HCT116 (cell line): ENCODE results near the gene FANCG. TPM values are rescaled to one million over a fixed set of nuclear protein-coding genes. Genes with fewer than 3 reads are reported as not detected.

ENCODE experiments used
- ATAC-seq: fragments of 200-7000 bp; cut with Tn5 transposase; 2 replicates; pipeline ENCODE4 v1.9.1; 2020; ENCODE audit warnings: mild to moderate bottlenecking, moderate library complexity
- BruUV-seq: library from RNA; stranded (reverse); fragments of 400-500 nt; replicated peaks from 2 replicates; lab custom pipeline; 2021; lab: Mats Ljungman, UMichigan
- CTCF ChIA-PET: fragments of 300-600 bp; sonication (Branson Sonifier 250); formaldehyde crosslinking; loops from one replicate; lab custom pipeline; 2021; ENCODE audit warnings: antibody characterized with exemption; lab: Charles Lee
- POLR2A ChIA-PET: fragments of 300-600, 350-600 bp; sonication (Branson Sonifier 250); formaldehyde crosslinking; loops from one replicate; lab custom pipeline; 2021; ENCODE audit warnings: antibody characterized with exemption; lab: Charles Lee
- RAD21 ChIA-PET, 2 experiments: fragments of 300-600 bp; sonication (Branson Sonifier 250); formaldehyde crosslinking; loops; one replicate each; lab custom pipeline; 2023; ENCODE audit warnings: low total read pairs in 2 of 2; ENCODE audit not compliant: uncharacterized antibody in 2 of 2, unreplicated experiment in 2 of 2, low non-redundant PET in 1 of 2; lab: Charles Lee
- DNase-seq: peaks from one replicate; pipeline ENCODE4 v3.0.0-alpha.2; 2010; ENCODE audit warnings: low read depth, low spot score
- H2AFZ ChIP-seq: fragments of 200-600 bp; shearing (Covaris generic), sonication (generic); 2 replicates; pipeline ENCODE4 v1.6.1; 2017; ENCODE audit warnings: low read depth, mixed run types, mixed read lengths, antibody characterized with exemption, low read length; ENCODE audit not compliant: poor library complexity, severe bottlenecking
- H3K27ac ChIP-seq: 2 replicates; pipeline ENCODE4 v1.5.1; 2012; ENCODE audit warnings: low read depth, low read length
- H3K27me3 ChIP-seq: fragments of 200-600 bp; sonication (generic); 2 replicates; pipeline ENCODE4 v1.6.1; 2016; ENCODE audit warnings: mixed run types, low read length, mixed read lengths; ENCODE audit not compliant: insufficient read depth
- H3K36me3 ChIP-seq, 2 experiments: fragments of 200-500 bp in 1 of 2; fragments of 200-600 bp in 1 of 2; sonication (Bioruptor generic) in 1 of 2; sonication (generic) in 1 of 2; 2 replicates each; pipeline versions ENCODE4 v1.5.1 to v1.6.1; 2014 to 2016; ENCODE audit warnings: low read length in 2 of 2, inconsistent platforms in 1 of 2, mixed read lengths in 1 of 2, mixed run types in 1 of 2; ENCODE audit not compliant: insufficient read depth in 2 of 2, control insufficient read depth in 1 of 2
- H3K4me1 ChIP-seq, 2 experiments: fragments of 200-600 bp in 1 of 2; sonication (generic) in 1 of 2; 2 replicates each; pipeline versions ENCODE4 v1.5.1 to v1.6.1; 2012 to 2017; ENCODE audit warnings: low read length in 2 of 2, inconsistent platforms in 1 of 2, mild to moderate bottlenecking in 1 of 2, mixed read lengths in 1 of 2, mixed run types in 1 of 2, moderate library complexity in 1 of 2; ENCODE audit not compliant: insufficient read depth in 2 of 2, control insufficient read depth in 1 of 2
- H3K4me2 ChIP-seq: fragments of 200-600 bp; sonication (generic); 2 replicates; pipeline ENCODE4 v1.6.1; 2017; ENCODE audit warnings: mixed run types, low read length, mixed read lengths
- H3K4me3 ChIP-seq, 2 experiments: fragments of 200-600 bp in 1 of 2; sonication (generic) in 1 of 2; replicated peaks in 1 of 2; 2 replicates each; pipeline ENCODE4 v1.5.1; 2011 to 2016; ENCODE audit warnings: low read length in 2 of 2, control low read depth in 1 of 2, low read depth in 1 of 2, mild to moderate bottlenecking in 1 of 2, mixed read lengths in 1 of 2, mixed run types in 1 of 2
- H3K79me2 ChIP-seq: fragments of 200-600 bp; sonication (generic); 2 replicates; pipeline ENCODE4 v1.6.1; 2017; ENCODE audit warnings: mild to moderate bottlenecking, mixed run types, low read length, moderate library complexity, mixed read lengths; ENCODE audit not compliant: insufficient read depth
- H3K9ac ChIP-seq: fragments of 200-600 bp; sonication (generic); 2 replicates; pipeline ENCODE4 v1.6.1; 2016; ENCODE audit warnings: low read length, mixed read lengths
- H3K9me2 ChIP-seq: fragments of 200-600 bp; sonication (generic), shearing (Covaris generic); 2 replicates; pipeline ENCODE4 v1.6.1; 2017; ENCODE audit warnings: mixed run types, mild to moderate bottlenecking, moderate library complexity; ENCODE audit not compliant: insufficient read depth
- H3K9me3 ChIP-seq, 2 experiments: fragments of 200-500 bp in 1 of 2; fragments of 200-600 bp in 1 of 2; sonication (Bioruptor generic) in 1 of 2; sonication (generic) in 1 of 2; 2 replicates each; pipeline ENCODE4 v1.6.1; 2014 to 2017; ENCODE audit warnings: low read length in 2 of 2, mixed read lengths in 2 of 2, inconsistent platforms in 1 of 2, low read depth in 1 of 2, mild to moderate bottlenecking in 1 of 2, mixed run types in 1 of 2, moderate library complexity in 1 of 2; ENCODE audit not compliant: control insufficient read depth in 1 of 2, insufficient read depth in 1 of 2
- H4K20me1 ChIP-seq: fragments of 200-600 bp; sonication (generic), shearing (Covaris generic); 2 replicates; pipeline ENCODE4 v1.6.1; 2017; ENCODE audit warnings: mixed run types, mild to moderate bottlenecking, moderate library complexity; ENCODE audit not compliant: insufficient read depth
- ATF3 ChIP-seq: IDR thresholded peaks from 2 replicates; pipeline ENCODE4 v1.6.1; 2012
- CTCF ChIP-seq, 3 experiments: fragments of 200-600 bp in 1 of 3; sonication (generic) in 1 of 3; IDR thresholded peaks in 2 of 3; conservative IDR thresholded peaks in 1 of 3; 2 replicates each; pipeline ENCODE4 v1.5.1; 2012 to 2017; ENCODE audit warnings: low read depth in 2 of 3, low read length in 2 of 3, antibody characterized with exemption in 1 of 3, borderline replicate concordance in 1 of 3, control low read depth in 1 of 3, mild to moderate bottlenecking in 1 of 3, mixed read lengths in 1 of 3, mixed run types in 1 of 3, moderate library complexity in 1 of 3; ENCODE audit not compliant: insufficient read depth in 1 of 3
- ELF1 ChIP-seq: IDR thresholded peaks from 2 replicates; pipeline ENCODE4 v1.6.1; 2012; ENCODE audit warnings: low read depth, borderline replicate concordance
- EZH2 ChIP-seq: fragments of 200-600 bp; sonication (generic); IDR thresholded peaks from 2 replicates; pipeline ENCODE4 v1.6.1; 2017; ENCODE audit warnings: antibody characterized with exemption, mixed run types
- JUND ChIP-seq: IDR thresholded peaks from 2 replicates; pipeline ENCODE4 v1.6.1; 2012
- POLR2A ChIP-seq: IDR thresholded peaks from 2 replicates; pipeline ENCODE4 v1.7.0; 2011; ENCODE audit warnings: borderline replicate concordance; ENCODE audit not compliant: insufficient read depth, insufficient read length; ENCODE audit errors: extremely low read depth
- POLR2AphosphoS5 ChIP-seq: IDR thresholded peaks from 2 replicates; pipeline ENCODE4 v1.6.1; 2011; ENCODE audit warnings: mild to moderate bottlenecking, low read depth, low read length, moderate library complexity
- TCF7L2 ChIP-seq: IDR thresholded peaks from 2 replicates; pipeline ENCODE4 v1.7.0; 2011; ENCODE audit warnings: borderline replicate concordance, inconsistent platforms; ENCODE audit not compliant: insufficient read depth, insufficient read length; ENCODE audit errors: extremely low read depth
- YY1 ChIP-seq: IDR thresholded peaks from 2 replicates; pipeline ENCODE4 v1.6.1; 2011; ENCODE audit warnings: low read length, low read depth, moderate library complexity, mild to moderate bottlenecking; ENCODE audit not compliant: insufficient replicate concordance; ENCODE audit errors: extremely low read depth
- ZFX ChIP-seq: fragments of 450-650 bp; IDR thresholded peaks from 2 replicates; pipeline ENCODE4 v1.6.1; 2017
- ZNF274 ChIP-seq: fragments of 200-500 bp; sonication (Bioruptor generic); IDR thresholded peaks from 2 replicates; pipeline ENCODE4 v1.6.1; 2014; ENCODE audit warnings: mild to moderate bottlenecking, low read depth, low read length, inconsistent platforms
- intact Hi-C: fragments of 100-400 bp; cut with micrococcal nuclease; formaldehyde crosslinking; loops from 2 replicates; pipeline ENCODE4 v1.10.0; 2022
- total RNA-seq: library from RNA; stranded (reverse); gene quantifications from one replicate; pipeline ENCODE4 v1.2.1, GENCODE V29; 2021; ENCODE audit not compliant: unreplicated experiment

The FANCG gene
- total RNA-seq, 1 experiment from 2014 or later, result 82.3 TPM

- ATAC-seq, result no peak
- intact Hi-C loops, result no loop called here
Measured at GRCh38 chr9:35029241-35029640, 50.5 kb downstream of the FANCG start.

GRCh38 chr9:35028341-35028740 is 51.4 kb downstream of the FANCG start:
- TF ChIP-seq TCF7L2 (no peak), ZFX (no peak), POLR2A (no peak), JUND (no peak), YY1 (no peak), ATF3 (no peak), ELF1 (no peak), ZNF274 (no peak)
- no TSS peak for BruUV-seq
- POLR2A ChIA-PET, result no interaction called here
- Histone ChIP-seq H3K27ac (no peak overlapping the region), H2AFZ (no peak overlapping the region), H3K4me3 (no peak overlapping the region), H3K9me2 (no peaks in the 10 kb centered on the region), H3K9me3 (no peaks in the 10 kb centered on the region), H3K4me2 (no peak overlapping the region), H3K79me2 (no peaks in the 10 kb centered on the region), H4K20me1 (no peaks in the 10 kb centered on the region), H3K27me3 (no peaks in the 10 kb centered on the region), H3K36me3 (no peaks in the 10 kb centered on the region), H3K4me1 (peaks cover 4 to 23% of the 10 kb centered on the region in 2 experiments; a peak in 2 of 4 replicates), H3K9ac (no peak overlapping the region)
- RAD21 ChIA-PET, result no interaction called here
- intact Hi-C loops, result no loop called here
- ATAC-seq (no peak), DNase-seq (no peak)
- CTCF ChIA-PET, result interaction anchor here (1.2 kb wide), 1 partner anchor 129 kb away, joined by 3 read pairs; no protein-coding TSS in a partner anchor

More at GRCh38 chr9:35029241-35029640, 50.5 kb downstream of the FANCG start:
- ChIA-PET RAD21 (no interaction called here), CTCF (interaction anchor here (1.2 kb wide), 1 partner anchor 130 kb away, joined by 3 read pairs; no protein-coding TSS in a partner anchor), POLR2A (no interaction called here)
- Histone ChIP-seq H2AFZ (no peak overlapping the region), H3K27me3 (no peaks in the 10 kb centered on the region), H3K4me1 (peaks cover 4 to 23% of the 10 kb centered on the region in 2 experiments; a peak in 2 of 4 replicates), H3K9me3 (no peaks in the 10 kb centered on the region), H3K4me3 (no peak overlapping the region), H3K36me3 (no peaks in the 10 kb centered on the region), H3K9me2 (no peaks in the 10 kb centered on the region), H3K27ac (no peak overlapping the region), H4K20me1 (no peaks in the 10 kb centered on the region), H3K4me2 (no peak overlapping the region), H3K9ac (no peak overlapping the region), H3K79me2 (no peaks in the 10 kb centered on the region)
- DNase-seq, result no peak
- BruUV-seq, result no TSS peak
- no peak for TF ChIP-seq TCF7L2
- no peak for TF ChIP-seq POLR2AphosphoS5
- TF ChIP-seq EZH2, result no peak
- TF ChIP-seq CTCF (IDR thresholded peaks at IDR 0.05 in 2 of 3, conservative IDR thresholded peaks at IDR 0.05 in 1 of 3; ENCODE audit: borderline replicate concordance in 1 of 3, insufficient read depth in 1 of 3, low read depth in 2 of 3, low read length in 2 of 3), result no peak
- TF ChIP-seq ZFX, result no peak
